Neutrophil (primary cell): ENCODE results near the gene MRAP2.

ENCODE experiments used
- H3K27ac ChIP-seq: fragments of 200-600 bp; sonication (generic); 2 replicates; pipeline ENCODE4 v1.5.1; 2016; ENCODE audit warnings: mild to moderate bottlenecking, moderate library complexity
- H3K27me3 ChIP-seq: fragments of 200-600 bp; sonication (generic); 2 replicates; pipeline ENCODE4 v1.6.0; 2016; ENCODE audit warnings: mild to moderate bottlenecking
- H3K36me3 ChIP-seq: fragments of 200-600 bp; sonication (generic); 2 replicates; pipeline ENCODE4 v1.5.1; 2017
- H3K4me1 ChIP-seq, 2 experiments: fragments of 200-600 bp in 1 of 2; sonication (generic) in 1 of 2; 1 replicate in 1 of 2; 2 replicates in 1 of 2; pipeline versions ENCODE4 v1.5.1 to v1.6.1; 2013 to 2016; ENCODE audit warnings: low read depth in 1 of 2, low read length in 1 of 2, mild to moderate bottlenecking in 1 of 2, moderate library complexity in 1 of 2; ENCODE audit not compliant: control insufficient read depth in 1 of 2, insufficient read depth in 1 of 2
- H3K4me3 ChIP-seq, 2 experiments: fragments of 200-600 bp in 1 of 2; sonication (generic) in 1 of 2; 1 replicate in 1 of 2; 2 replicates in 1 of 2; pipeline ENCODE4 v1.5.1; 2013 to 2016; ENCODE audit warnings: low read depth in 1 of 2, low read length in 1 of 2, mild to moderate bottlenecking in 1 of 2, moderate library complexity in 1 of 2
- H3K9me3 ChIP-seq: fragments of 200-600 bp; sonication (generic); 2 replicates; pipeline ENCODE4 v1.5.1; 2016
- CTCF ChIP-seq: fragments of 200-600 bp; sonication (generic); IDR thresholded peaks from 2 replicates; pipeline ENCODE4 v1.5.1; 2016; ENCODE audit warnings: antibody characterized with exemption

Gene MRAP2

GRCh38 chr6:84048588-84048987 is 15.0 kb downstream of the MRAP2 start:
- no peak for TF ChIP-seq CTCF
- Histone ChIP-seq H3K4me1 (no peaks in the 10 kb centered on the region), H3K4me3 (no peak overlapping the region), H3K27ac (no peak overlapping the region), H3K9me3 (no peaks in the 10 kb centered on the region), H3K36me3 (no peaks in the 10 kb centered on the region), H3K27me3 (no peaks in the 10 kb centered on the region)

GRCh38 chr6:84050408-84050807 is 16.8 kb downstream of the MRAP2 start:
- TF ChIP-seq CTCF: no peak
- H3K27ac ChIP-seq: no peak overlapping the region
- no peaks in the 10 kb centered on the region for H3K36me3 ChIP-seq
- H3K9me3 ChIP-seq: no peaks in the 10 kb centered on the region
- H3K4me3 ChIP-seq: no peak overlapping the region
- no peaks in the 10 kb centered on the region for H3K27me3 ChIP-seq
- H3K4me1 ChIP-seq: no peaks in the 10 kb centered on the region

- no peaks in the 10 kb centered on the region for H3K9me3 ChIP-seq
- no peaks in the 10 kb centered on the region for H3K36me3 ChIP-seq
- TF ChIP-seq CTCF: no peak
- no peak overlapping the region for H3K27ac ChIP-seq
- H3K4me3 ChIP-seq: no peak overlapping the region
- no peaks in the 10 kb centered on the region for H3K4me1 ChIP-seq
- H3K27me3 ChIP-seq: no peaks in the 10 kb centered on the region
These were observed 18.8 kb downstream of the MRAP2 start for GRCh38 chr6:84052204-84052882.

- Histone ChIP-seq H3K9me3 (no peaks in the 10 kb centered on the region), H3K36me3 (no peaks in the 10 kb centered on the region), H3K27me3 (no peaks in the 10 kb centered on the region), H3K27ac (no peak overlapping the region), H3K4me3 (no peak overlapping the region), H3K4me1 (no peaks in the 10 kb centered on the region)
- no peak for TF ChIP-seq CTCF
These were observed 19.3 kb downstream of the MRAP2 start for GRCh38 chr6:84052883-84053241.

- H3K4me3 ChIP-seq: no peak overlapping the region
- H3K27me3 ChIP-seq: no peaks in the 10 kb centered on the region
- no peaks in the 10 kb centered on the region for H3K4me1 ChIP-seq
- H3K27ac ChIP-seq: no peak overlapping the region
- no peak for TF ChIP-seq CTCF
- no peaks in the 10 kb centered on the region for H3K36me3 ChIP-seq
- H3K9me3 ChIP-seq: no peaks in the 10 kb centered on the region
These were observed 22.1 kb downstream of the MRAP2 start for GRCh38 chr6:84055647-84056046.

GRCh38 chr6:84057908-84058307 is 24.3 kb downstream of the MRAP2 start:
- H3K27ac ChIP-seq: no peak overlapping the region
- H3K4me1 ChIP-seq: no peaks in the 10 kb centered on the region
- H3K4me3 ChIP-seq: no peak overlapping the region
- no peaks in the 10 kb centered on the region for H3K27me3 ChIP-seq
- H3K36me3 ChIP-seq: no peaks in the 10 kb centered on the region
- H3K9me3 ChIP-seq: no peaks in the 10 kb centered on the region
- TF ChIP-seq CTCF: no peak
